Fibroblast of mammary gland (primary cell): ENCODE measurements around the gene TBPL1.
A peak's percentile ranks its signal among the peaks of the same experiment; 100 is the strongest.

Source experiments
- DNase-seq: peaks from one replicate; pipeline ENCODE4 v3.0.0-alpha.2; 2010; ENCODE audit warnings: low read depth
- H3K4me3 ChIP-seq: 2 replicates; pipeline ENCODE4 v1.5.1; 2011; ENCODE audit warnings: low read depth, mild to moderate bottlenecking, low read length, moderate library complexity; ENCODE audit not compliant: control insufficient read depth
- CTCF ChIP-seq: conservative IDR thresholded peaks from 2 replicates; pipeline ENCODE4 v1.5.1; 2011; ENCODE audit warnings: low read depth, low read length, inconsistent platforms; ENCODE audit not compliant: control insufficient read depth, insufficient read depth

The TBPL1 gene

GRCh38 chr6:133986942-133987341 is 33.9 kb downstream of the TBPL1 start:
- no peak overlapping the region for H3K4me3 ChIP-seq
- no peak for DNase-seq
- TF ChIP-seq CTCF = no peak

- no peak overlapping the region for H3K4me3 ChIP-seq
- no peak for TF ChIP-seq CTCF
- DNase-seq = no peak
Measured at GRCh38 chr6:133989525-133989924, 36.5 kb downstream of the TBPL1 start.

- TF ChIP-seq CTCF = no peak
- no peak overlapping the region for H3K4me3 ChIP-seq
- DNase-seq = no peak
Measured at GRCh38 chr6:133990321-133990720, 37.3 kb downstream of the TBPL1 start.

- no peak overlapping the region for H3K4me3 ChIP-seq
- TF ChIP-seq CTCF = no peak
- DNase-seq = peak; percentile 76
Measured at GRCh38 chr6:133991096-133991593, 38.1 kb downstream of the TBPL1 start.

- DNase-seq = no peak
- H3K4me3 ChIP-seq = no peak overlapping the region
- no peak for TF ChIP-seq CTCF
Measured at GRCh38 chr6:133992992-133993680, 40.1 kb downstream of the TBPL1 start.

GRCh38 chr6:133995296-133995695 is 42.3 kb downstream of the TBPL1 start:
- no peak for DNase-seq
- H3K4me3 ChIP-seq = no peak overlapping the region
- TF ChIP-seq CTCF = no peak
